GM19452 (cell line): ENCODE measurements around the gene IL15RA.
"Not testable (repeated sequence)": the region's sequence is repeated elsewhere in the genome, so short reads cannot be mapped to it uniquely, and the experiment has no call there.

Experiments
- ATAC-seq: cut with Tn5 transposase; IDR thresholded peaks from one replicate; pipeline ENCODE4 v1.9.1; 2021; ENCODE audit not compliant: unreplicated experiment

IL15RA gene

GRCh38 chr10:5971315-5971832 lies 6.0 kb downstream of the IL15RA start:
- no peak for ATAC-seq

- no peak for ATAC-seq
Measured at GRCh38 chr10:5970527-5970926, 6.8 kb downstream of the IL15RA start.

GRCh38 chr10:5970066-5970465 lies 7.3 kb downstream of the IL15RA start:
- ATAC-seq: no peak

DNA sequence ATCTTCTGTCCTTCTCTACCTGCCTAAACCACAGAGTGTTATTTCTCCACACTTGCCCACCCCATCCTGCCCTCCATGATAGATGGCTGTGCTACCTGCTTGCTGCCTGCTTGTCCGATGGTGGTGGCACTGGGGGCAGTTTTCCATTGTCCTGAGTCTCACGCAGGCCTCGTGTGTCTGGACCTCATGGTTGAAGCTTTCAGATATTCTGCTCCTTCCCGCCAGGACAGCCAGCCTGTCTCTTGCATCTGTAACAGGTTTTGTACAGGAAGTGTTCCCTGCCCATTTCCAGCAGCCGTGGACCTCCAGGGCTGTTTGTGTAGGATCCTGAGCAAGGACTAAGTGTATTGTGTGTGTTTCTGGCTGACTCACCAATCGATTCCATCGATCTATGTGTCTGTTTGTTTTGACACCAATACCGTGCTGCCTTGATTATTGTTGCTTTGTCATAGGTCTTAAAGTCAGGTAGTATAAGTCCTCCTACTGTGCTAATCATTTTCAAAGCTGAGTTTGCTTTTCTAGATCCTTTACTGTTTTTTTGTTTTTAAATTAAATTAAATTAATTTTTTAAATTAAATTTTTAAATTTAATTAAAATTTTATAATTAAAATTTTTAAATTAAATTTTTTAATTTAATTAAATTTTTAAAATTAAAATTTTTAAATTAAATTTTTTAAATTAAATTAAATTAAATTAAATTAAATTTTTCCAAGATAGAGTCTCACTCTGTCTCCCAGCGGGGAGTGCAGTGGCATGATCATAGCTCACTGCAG lies 8.5 kb downstream of the IL15RA start:
- no peak for ATAC-seq

DNA sequence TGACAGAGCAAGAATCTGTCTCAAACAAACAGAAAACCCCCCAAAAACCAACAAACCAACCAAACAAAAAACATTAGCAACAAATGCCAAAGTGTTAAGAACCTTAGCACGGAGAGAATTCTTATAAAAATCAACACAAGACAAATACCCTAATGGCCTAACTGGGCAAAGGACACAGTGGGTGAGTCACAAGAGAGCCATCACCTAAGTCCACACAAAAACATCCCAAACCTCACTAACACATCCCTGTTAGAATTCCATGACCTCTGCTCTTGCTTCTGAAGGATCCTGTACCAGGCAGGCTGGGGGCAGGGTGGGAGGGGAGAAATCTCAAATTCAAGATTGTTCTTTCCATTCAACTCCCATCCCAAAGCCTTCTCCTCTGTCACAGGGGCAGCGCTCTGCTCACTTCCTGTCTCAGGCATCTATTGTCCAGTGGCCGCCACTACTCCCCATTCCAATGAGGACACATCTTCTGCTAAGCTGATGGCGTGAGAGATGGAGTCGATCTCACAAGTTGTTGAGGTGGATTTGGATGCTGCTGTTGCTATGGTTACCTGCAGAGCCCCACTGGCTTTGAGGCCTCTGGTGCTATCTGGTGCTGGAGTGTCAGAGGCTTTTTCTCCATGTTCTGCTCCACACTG lies 9.2 kb downstream of the IL15RA start:
- ATAC-seq: no peak

DNA sequence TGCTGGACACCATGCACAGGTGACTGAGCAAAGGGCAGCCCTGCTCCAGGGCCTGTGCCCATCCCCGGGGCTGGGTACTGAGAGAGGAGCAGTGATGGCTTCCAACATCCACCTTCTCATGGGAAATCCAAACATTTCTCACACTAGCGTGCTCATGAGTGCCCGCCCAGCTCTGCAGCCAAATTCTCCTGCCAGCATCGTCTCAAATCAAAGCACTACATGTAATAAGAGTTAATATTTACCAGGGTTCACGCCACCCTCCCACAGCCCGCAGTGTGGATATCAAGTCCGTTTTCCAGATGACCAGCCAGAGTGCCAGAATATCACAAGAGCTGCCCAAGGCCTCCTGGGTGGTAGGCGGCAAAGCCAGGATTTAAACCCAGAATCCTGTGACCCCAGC lies 12.1 kb downstream of the IL15RA start:
- no peak for ATAC-seq

- no peak for ATAC-seq
Measured at GRCh38 chr10:5964736-5965135, 12.6 kb downstream of the IL15RA start.

GRCh38 chr10:5963591-5963990 lies 13.8 kb downstream of the IL15RA start:
- ATAC-seq: no peak

DNA sequence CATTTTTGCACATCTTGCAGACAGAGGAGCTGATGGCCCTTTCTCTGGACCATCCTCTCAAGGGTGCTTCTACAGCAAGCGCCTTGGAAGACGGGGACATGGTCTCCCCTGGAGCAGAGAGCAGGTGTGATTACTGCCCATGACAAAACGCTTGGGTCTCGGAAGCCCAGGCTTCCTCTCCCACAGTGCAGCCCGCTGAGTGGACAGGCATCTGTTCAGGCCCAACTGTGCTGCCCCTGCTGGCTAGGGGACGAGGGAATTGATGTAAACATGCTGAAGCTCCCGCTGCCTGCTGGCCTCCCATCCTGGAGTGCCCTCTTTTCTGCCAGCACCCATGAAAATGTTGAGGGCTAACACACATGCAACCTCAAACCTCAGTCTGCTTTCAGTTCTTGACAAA lies 14.3 kb downstream of the IL15RA start:
- ATAC-seq: no peak

DNA sequence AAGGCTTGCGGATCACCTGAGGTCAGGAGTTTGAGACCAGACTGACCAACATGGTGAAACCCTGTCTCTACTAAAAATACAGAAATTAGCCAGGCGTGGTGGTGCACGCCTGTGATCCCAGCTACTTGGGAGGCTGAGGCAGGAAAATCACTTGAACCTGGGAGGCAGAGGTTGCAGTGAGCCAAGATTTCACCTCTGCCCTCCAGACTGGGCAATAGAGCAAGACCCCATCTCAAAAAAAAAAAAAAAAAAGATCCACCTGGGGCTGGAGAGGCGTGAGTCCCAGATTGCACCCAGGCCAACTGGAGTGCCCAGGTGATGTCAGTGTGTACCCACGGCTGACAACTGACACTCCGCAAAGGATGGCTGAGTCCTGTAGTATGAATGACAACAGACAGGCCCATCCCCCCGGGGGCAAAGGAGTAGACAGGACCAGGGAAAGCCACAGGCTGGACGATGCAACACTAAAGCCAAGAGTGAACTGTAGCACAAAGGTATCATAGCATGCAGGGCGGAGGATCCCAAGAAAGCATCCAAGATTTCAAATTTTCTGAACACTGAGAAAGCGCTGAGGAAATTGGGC lies 14.9 kb downstream of the IL15RA start:
- ATAC-seq: not testable (repeated sequence)

- no peak for ATAC-seq
Measured at GRCh38 chr10:5961405-5962100, 15.8 kb downstream of the IL15RA start.

DNA sequence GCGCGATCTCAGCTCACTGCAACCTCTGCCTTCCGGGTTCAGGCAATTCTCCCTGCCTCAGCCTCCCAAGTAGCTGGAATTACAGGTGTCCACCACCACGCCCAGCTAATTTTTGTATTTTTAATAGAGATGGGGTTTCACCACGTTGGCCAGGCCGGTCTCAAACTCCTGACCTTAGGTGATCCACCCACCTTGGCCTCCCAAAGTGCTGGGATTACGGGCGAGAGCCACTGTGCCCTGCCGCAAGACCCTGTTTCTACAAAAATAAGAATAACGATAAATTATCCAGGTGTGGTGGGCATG lies 16.4 kb downstream of the IL15RA start:
- ATAC-seq: not testable (repeated sequence)

GRCh38 chr10:5960070-5960972 lies 17.0 kb downstream of the IL15RA start:
- ATAC-seq: no peak

GRCh38 chr10:5959581-5960069 lies 17.7 kb downstream of the IL15RA start:
- ATAC-seq: no peak

GRCh38 chr10:5959142-5959541 lies 18.2 kb downstream of the IL15RA start:
- ATAC-seq: no peak

DNA sequence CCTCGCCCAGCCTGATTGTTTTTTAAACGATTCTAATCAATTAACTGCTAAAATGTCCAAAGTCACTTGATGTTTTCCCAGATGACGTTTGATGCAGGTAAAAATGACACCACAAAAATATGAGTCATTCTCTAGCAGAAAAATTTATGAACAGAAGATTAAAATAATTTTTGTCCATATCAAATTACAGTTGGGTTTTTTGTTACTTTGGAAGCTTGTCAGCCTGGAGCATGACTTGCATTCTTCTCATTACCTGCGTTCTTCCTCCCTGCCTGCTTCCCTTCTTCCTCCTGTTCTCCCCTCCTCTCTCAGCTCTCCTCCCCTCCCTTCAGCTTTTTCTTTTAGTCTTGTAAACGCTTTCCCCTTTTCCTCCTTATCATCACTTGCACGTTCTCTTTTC lies 18.7 kb downstream of the IL15RA start:
- ATAC-seq: no peak

DNA sequence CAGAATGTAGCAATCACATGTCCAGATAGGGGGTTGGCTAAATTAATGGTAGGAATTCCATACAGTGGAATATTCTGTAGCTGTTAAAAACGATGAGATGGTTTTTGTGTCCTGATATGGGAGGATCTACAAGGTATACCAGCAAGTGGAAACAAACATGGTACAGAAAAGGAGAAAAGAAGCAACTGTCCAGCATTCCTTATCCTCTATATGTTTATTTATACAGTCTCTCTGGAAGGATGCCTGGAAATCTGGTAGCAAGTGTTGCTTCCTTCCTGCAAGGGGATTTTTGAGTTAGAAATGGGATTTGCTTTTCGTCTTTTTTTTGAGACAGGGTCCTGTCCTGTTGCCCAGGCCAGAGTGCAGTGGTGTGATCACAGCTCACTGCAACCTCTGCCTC lies 19.3 kb downstream of the IL15RA start:
- ATAC-seq: no peak

- no peak for ATAC-seq
Measured at GRCh38 chr10:5956146-5956936, 21.0 kb downstream of the IL15RA start.

- ATAC-seq: no peak
Measured at GRCh38 chr10:5953676-5954075, 23.7 kb downstream of the IL15RA start.
